Measurements from ENCODE around the gene OR2F2. TPM values are rescaled to one million over a fixed set of nuclear protein-coding genes. Genes with fewer than 3 reads are reported as not detected.

The OR2F2 gene
- total and polyA plus RNA-seq, 11 donors = not detected

DNA sequence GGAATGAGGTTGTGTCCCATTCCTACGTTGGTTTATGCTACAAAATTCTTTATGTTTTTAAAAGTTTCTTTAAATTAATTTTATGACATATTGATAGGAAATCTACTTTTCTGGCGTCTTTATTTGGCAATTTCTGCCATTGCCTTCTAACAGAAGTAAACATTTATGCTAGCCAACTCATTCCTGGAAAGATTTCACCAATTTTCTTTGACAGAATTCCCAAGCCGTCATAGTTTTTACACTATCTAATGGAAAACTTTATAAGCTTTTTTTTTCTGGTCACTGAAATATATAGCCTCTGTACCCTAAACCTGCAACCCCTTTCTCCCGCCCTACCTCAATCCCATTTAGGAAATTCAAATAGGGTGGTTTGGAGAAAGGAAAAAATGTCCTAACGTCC lies 26.9 kb upstream of the OR2F2 start:
- intact Hi-C loops (cut with DNase I) = loop anchor here in 3 of 10 donors (10.0 kb wide), 2 partner anchors 117 to 523 kb away; partner anchors contain the start of gene ZYX (in 1 of the 3)
- DNase-seq (no peak), ATAC-seq (no peak)

DNA sequence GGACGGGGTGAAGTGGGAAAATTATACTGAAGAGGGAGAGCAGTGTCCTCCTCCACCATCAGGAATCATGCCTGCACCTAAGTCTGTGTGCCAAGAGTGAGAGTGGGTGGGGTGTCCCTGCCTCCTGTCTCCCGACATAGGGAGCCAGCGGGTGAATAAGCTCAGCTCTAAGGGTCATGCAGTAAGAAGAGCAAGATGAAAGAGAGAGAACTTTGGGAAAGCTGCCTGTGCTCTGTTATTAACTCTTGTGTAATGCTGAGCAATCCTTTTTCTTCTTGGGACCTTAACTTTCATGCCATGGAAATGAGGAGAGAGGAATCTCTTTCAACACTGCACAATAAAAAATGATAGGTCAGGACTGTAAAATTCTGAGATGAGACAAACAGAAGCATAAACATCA lies 25.2 kb upstream of the OR2F2 start:
- intact Hi-C loops (cut with DNase I) = loop anchor here in 3 of 10 donors (10.0 kb wide), 2 partner anchors 115 to 525 kb away; partner anchors contain the start of gene ZYX (in 1 of the 3)
- ATAC-seq (no peak), DNase-seq (no peak)
- Histone ChIP-seq H3K36me3 (no peaks in the 10 kb centered on the region), H3K27ac (no peak overlapping the region), H3K27me3 (no peaks in the 10 kb centered on the region), H3K4me3 (no peak overlapping the region), H3K4me1 (peaks cover 0 to 11% (median 0%) of the 10 kb centered on the region in 12 donors), H3K9me3 (no peaks in the 10 kb centered on the region)
- TF ChIP-seq POLR2A (IDR thresholded peaks at IDR 0.05) (no peak), CTCF (IDR thresholded peaks at IDR 0.05) (no peak)
- 57 to 86% (median 69%) methylated on average over 3 of the region's 3 CpGs for WGBS, 4 donors

More for the DNA sequence above, 26.9 kb upstream of the OR2F2 start:
- TF ChIP-seq CTCF (IDR thresholded peaks at IDR 0.05) (no peak), POLR2A (IDR thresholded peaks at IDR 0.05) (no peak)
- Histone ChIP-seq H3K36me3 (no peaks in the 10 kb centered on the region), H3K4me1 (peaks cover 0 to 19% (median 2%) of the 10 kb centered on the region in 12 donors), H3K4me3 (no peak overlapping the region), H3K27me3 (no peaks in the 10 kb centered on the region), H3K9me3 (no peaks in the 10 kb centered on the region), H3K27ac (no peak overlapping the region)
- 75 to 77% (median 76%) methylated on average over 5 of the region's 5 CpGs for WGBS, 4 donors

DNA sequence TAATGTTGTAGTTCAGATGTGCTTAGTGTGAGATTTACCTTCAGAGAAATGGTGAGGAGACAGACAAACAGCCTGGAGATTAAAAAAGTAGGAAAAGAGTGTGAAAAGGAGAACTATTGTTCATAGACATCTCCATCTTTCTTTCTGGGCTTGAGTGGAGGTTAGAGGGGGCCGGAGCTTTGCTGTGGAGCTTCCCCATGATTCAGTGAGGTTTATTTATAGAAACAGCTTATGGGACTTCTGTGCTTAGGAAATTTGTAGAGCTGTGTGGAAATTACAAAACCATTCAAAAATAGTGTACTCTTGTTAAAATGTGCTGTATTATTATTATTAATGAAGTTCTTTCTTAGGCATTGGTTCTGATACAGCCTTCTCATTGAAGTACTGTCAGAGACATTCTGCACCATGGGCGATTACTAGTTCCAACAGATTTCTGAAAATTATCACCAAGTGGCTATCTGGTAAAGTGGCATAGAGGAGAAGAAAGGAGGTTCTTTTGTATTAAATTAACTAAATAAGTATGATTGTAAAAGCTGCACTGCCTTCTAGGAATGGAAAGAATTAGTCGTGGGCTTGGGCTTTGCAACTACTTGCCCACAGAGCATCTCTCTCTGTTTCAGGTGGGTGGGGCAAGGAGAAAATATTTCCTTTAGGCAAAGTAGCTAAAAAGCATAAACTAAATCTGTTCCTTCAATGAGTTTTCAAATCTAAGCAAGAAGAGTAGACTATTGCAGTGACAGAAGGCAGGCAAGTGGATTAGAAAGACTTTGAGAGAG lies 24.4 kb upstream of the OR2F2 start:
- Histone ChIP-seq H3K36me3 (no peaks in the 10 kb centered on the region), H3K4me3 (no peak overlapping the region), H3K27me3 (no peaks in the 10 kb centered on the region), H3K27ac (no peak overlapping the region), H3K4me1 (peaks cover 0 to 4% (median 0%) of the 10 kb centered on the region in 12 donors), H3K9me3 (no peaks in the 10 kb centered on the region)
- TF ChIP-seq POLR2A (IDR thresholded peaks at IDR 0.05) (no peak), CTCF (IDR thresholded peaks at IDR 0.05) (no peak)
- ATAC-seq (no peak), DNase-seq (no peak)
- intact Hi-C loops (cut with DNase I) = no loop called here
- 64 to 77% (median 72%) methylated on average over 3 of the region's 3 CpGs for WGBS, 4 donors

DNA sequence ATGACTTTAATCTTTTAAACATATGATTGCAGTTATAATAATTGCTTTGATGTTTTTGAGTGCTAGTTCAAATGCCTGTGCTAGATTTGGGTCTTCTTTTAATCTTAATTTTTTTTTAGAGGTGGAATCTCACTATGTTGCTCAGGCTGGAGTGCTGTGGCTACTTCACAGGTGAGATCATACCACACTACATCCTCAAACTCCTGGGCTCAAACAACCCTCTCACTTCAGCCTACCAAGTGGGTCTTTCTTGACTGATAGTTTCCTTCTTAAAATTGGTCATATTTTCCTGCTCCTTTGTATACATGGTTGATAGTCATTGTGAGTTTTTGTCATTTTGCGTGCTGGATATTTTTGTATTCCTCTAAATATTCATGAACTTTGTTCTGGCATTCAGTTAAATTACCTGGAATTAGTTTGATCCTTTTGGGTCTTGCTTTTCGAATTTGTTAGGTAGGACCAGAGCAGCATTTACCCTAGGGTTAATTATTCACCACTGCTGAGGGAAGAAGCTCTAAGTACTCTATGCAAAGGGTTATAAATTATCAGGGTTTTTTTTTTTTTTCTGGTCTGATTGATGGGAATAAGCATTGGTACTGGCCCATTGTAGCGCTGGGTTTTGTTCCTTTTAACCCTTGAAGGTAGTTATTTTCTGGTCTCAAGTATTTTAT lies 21.0 kb upstream of the OR2F2 start:
- intact Hi-C loops (cut with DNase I) = no loop called here
- H3K36me3 ChIP-seq = no peaks in the 10 kb centered on the region
- ATAC-seq = no peak
- no peak overlapping the region for H3K27ac ChIP-seq
- no peaks in the 10 kb centered on the region for H3K4me1 ChIP-seq
- TF ChIP-seq CTCF (IDR thresholded peaks at IDR 0.05) (no peak), POLR2A (IDR thresholded peaks at IDR 0.05) (no peak)
- no peak for DNase-seq
- no peaks in the 10 kb centered on the region for H3K9me3 ChIP-seq
- no peaks in the 10 kb centered on the region for H3K27me3 ChIP-seq
- 87 to 97% (median 92%) methylated on average over 3 of the region's 3 CpGs for WGBS, 4 donors
- no peak overlapping the region for H3K4me3 ChIP-seq

All from heart left ventricle (tissue), 16 donors.